ENCODE results near the gene GRID1. TPM values are rescaled to one million over a fixed set of nuclear protein-coding genes. Genes with fewer than 3 reads are reported as not detected.

The GRID1 gene
- polyA plus RNA-seq, 3 donors = 1.6 to 2.2 (median 1.7) TPM

DNA sequence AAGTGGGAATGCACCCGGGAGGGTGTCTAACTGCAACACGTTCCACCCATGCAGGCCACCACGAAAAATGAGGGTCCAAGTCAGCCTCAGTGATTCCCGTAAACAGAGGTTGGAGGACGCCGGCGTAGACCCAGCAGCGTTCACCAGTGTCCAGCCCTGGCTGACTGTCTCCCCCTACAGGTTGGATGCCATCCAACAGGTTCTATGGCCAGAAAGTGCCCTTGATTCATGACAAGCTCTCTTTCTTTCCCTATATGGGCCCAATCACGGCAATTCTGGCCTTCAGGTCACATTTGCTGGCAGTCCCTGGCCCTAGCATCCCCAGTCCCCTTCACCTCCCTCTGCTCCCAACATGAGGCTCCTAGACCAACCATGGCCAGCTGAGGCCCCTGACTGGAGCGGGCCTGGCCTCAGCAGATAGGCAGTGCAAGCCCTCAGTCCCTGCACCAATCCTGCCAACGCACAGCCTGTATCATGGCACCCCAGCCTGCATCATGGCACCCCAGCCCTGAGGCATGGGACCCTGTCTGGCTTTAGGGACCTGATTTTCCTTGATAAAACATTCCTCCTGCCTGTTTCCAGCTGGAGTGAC lies 227.4 kb downstream of the GRID1 start:
- DNase-seq = no peak

DNA sequence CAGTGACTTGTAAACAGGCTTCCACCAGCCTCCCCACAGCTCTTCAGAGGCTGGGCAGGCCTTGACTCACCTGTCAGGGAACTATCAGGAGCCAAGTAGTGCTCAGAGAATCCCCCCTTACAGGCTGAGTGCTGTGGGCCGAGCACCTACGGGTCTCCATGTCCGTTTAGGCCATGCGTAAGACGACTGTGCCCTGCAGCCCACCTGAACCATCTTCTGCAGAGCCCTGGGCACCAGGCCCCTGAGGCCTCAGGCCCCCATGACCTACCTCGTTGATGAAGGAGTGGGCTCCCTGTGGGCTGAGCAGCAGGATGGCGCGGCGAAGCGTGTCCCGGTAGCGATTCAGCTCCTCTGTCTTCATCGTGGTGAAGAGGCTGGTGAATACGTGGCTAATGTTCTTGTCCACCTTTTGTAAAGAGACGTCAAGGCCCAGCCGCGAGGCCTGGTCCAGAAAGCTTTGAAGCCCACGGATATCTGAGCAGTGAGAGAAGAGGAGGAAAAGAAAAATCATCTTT lies 228.0 kb downstream of the GRID1 start:
- DNase-seq = no peak

DNA sequence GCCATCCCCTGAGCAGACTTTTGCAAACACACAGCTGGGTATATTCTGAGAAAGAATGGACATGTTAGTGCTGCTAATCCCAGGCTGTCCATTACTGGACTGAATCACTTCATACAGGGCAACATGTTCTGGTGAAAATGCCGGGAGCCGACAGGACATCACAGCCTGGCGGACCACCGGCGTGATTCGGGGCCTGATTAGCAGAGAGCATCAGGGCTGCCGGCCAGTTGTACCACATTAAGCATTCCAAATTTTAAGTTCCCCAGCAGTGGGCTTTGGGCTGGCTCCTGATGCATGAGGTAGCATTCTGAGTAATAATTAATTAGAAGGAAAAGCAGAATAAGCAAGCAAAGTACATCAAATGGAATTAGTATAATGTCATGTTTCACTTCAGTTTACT lies 229.0 kb downstream of the GRID1 start:
- no peak for DNase-seq

DNA sequence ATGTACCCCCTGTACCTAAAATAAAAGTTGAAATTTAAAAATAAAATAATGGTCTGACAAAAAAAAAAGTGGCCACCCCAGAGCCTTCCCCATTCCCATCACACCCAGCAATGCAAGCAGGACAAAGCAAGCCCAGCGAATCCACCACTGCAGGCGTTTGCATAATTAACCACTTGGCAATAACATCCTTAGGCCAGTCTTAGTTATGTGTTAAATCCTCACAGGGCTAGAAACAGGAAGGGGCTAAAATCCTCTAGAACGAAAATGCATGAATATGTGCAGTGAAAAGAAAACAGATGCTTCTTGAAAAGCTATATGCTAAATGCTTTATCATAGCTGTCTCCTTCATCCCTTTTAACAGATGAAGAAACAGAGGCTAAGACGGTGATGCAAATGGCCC lies 229.7 kb downstream of the GRID1 start:
- no peak for DNase-seq

DNA sequence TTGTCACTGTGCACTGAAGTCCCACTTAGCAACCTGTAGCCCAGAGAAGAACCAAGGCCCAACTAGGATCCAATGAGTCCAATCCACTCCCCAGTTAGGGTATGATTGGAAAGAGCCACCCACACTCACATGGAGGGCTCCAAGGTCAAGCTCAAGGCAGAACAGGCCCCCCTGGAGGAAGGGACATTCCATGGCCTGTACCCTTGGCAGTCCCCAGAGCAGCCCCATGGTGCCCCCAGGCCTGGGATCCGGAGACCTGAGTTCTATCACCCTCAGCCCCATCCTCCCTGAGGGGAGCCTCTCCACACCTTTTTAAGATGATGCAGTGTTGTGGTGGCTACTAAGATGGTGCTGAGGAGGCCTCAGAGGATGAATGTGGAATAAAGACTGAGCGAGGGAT lies 231.4 kb downstream of the GRID1 start:
- no peak for DNase-seq

DNA sequence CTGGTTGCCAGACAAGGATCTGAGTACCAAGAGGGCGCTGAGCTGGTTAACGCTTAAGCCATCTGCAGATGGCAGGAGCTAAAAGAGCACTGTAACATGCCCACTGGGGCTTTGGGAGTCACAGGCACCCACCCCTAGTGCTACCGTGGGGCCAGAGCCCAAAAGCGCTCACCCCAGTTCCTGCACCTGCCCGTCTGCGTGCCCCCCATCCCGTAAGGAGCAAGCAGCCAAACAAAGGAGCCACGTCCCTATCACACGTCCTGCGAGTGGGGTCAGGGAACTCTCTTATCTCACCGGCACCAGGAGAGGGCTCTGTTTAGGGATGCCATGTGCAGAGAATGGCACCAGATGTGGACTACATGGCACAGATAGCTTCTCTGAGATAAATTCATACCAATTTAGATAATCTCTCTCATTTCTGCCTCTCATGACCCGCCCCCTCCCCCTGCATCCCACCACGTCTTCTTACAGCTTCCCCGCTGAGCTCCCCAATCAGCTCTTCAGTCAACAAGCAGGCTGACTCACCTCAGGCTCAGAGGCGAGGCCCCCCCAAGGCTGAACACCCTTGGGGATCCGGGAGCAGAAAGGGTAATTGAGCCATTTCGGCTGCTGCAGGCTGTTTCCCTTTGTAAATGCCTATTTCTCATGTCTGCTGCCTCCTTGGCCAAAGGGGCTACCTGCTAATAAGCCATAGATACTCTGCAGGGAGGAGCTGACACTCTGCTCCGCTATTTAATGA lies 235.7 kb downstream of the GRID1 start:
- no peak for DNase-seq

DNA sequence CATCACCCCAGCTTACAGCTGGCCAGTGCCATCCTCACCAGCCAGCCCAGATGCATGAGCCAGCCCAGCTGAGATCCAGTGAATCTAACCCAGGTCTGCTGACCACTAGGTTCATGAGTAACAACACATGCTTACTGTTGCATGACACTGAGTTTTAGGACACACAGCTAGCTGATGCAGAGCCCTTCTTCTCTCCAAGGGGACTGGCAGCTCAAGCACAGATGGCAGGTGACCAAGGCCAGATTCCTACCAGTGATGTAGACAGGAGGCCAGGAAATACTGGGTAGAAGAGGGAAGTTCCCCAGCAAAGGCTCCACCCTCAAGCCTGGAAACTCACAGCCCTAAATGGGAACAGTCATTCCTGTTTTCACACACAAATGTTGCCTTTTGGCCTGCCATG lies 236.6 kb downstream of the GRID1 start:
- DNase-seq = no peak

DNA sequence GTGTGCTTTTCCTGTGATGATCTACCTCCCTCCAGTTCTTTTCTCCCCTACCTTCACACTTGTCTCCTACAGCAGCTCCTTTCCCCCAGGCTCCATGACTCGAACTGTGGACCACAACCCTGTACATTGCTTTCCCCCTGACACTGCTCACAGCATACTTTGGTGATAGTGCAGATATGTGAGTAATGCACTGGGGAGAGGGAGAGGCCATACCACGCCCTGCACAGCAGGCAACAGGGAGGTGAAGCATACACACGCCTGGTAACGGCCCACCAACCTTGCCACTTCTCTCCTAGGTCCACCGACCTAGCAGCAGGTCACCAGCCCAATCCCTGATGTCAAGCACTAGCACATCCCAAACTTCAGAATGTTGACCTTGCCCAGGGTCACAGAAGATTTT lies 238.2 kb downstream of the GRID1 start:
- DNase-seq = no peak

DNA sequence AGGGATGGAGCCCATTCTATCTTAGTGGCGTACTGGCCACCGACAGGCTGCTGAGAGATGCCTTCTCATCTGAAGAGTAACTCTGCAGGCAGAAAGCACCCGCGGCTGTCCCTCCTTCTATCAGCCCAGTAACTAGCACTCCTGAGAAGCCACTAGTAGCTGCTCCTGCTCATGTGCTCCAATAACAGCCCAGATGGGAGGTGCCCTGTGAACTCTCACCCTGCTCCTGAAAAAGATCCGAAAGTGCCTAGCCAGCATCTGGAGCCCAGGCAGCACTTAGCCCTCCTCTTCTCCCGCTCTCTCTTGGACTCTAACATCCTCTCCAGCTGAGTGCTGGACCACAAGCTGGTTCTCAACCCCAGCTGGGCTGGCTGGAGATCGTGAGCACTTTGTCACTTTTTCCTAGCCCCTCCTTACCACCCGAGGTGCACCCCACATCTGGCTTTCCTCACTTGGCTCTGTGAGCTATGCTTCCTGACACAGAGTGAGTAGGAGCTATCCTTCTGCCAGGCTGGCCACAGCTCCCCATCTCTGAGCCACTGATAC lies 239.2 kb downstream of the GRID1 start:
- DNase-seq = no peak

DNA sequence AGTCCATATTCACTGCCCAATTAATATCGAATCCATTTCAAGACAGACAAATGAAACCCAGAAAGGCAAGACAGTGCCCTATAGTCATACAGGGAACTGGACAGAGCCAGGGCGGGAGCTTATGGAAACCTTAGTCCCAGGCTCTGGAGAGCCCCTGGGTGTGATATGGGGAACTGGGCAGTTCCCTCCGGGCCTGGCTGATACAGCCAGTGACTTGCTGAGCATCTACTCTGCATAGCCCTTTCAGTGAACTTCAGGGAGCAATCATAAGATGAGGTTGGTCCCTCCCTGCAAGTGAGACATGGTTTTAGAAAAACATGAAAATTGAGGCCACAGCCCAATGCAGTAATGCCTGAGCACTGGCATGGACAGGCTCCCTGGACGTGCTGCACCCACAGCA lies 241.9 kb downstream of the GRID1 start:
- DNase-seq = no peak

DNA sequence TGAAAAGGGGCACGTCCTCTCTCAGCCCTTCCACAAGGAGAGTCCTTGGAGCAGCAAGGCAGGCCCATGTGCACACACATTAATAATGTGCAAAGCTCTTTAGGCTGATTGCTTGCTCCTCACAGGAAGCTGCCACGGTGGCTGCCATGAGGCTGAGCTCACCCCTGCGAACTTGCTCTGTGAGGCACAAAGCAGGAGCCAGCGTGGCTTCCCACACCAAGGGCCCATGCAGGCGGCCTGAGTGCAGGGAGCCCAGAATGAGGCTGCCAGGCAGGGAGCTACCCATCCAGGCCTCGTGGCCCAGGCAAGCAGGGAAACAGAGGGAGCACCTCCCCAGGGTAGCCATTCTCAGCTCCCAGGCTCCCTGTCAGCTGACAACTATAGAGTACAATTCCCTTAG lies 242.9 kb downstream of the GRID1 start:
- no peak for DNase-seq

DNA sequence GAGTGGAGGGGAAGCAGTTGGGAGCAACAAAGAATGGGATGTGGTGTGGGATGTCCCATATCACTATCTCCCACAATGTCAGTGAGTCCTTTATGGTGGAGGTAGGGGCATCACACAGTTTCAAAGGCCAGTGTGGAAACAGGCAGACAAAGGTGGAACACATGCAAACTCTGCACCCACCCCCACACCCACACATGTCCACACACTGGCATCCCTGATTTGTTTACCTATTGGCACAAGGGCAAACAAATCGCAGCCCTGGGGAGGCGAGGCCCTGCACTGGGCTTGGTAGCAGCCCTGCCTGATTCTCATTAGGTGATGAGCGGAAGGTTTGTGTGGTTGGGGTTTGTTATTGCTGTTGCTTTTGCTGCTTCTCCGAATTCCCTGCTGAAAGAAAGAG lies 243.3 kb downstream of the GRID1 start:
- DNase-seq = no peak

DNA sequence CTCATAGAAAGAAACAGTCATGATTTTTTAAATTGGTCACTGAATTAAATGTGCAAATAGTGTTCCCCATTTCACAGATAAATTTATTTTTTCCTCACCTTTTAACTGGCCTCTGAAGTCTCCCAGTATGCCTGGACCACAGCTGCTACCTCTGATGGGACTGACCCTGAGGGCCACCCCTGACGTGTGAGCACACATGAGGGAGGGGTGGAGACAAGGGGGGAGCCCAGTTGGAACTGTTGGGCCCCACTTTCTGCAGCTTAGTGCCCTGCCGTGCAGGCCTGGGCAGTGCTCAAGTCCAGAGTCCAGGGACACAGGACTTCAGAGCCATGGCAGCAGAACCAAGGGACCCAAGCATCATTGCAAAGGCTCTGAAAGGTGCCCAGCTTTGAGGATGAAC lies 243.9 kb downstream of the GRID1 start:
- DNase-seq = no peak

DNA sequence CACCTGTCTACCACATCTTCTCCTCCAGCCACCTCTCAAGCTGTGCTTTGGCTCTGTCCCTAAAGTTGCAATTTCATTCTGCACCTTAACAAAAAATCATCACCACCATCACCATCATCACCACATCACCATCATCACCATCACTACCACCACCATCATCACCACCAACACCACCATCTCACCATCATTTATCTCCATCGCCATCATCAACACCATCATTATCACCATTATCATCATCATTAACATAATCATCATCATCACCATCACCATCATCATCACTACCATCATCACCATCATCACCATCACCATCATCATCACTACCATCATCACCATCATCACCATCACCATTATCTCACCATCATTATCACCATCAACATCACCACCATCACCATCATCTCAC lies 245.4 kb downstream of the GRID1 start:
- DNase-seq = no peak

DNA sequence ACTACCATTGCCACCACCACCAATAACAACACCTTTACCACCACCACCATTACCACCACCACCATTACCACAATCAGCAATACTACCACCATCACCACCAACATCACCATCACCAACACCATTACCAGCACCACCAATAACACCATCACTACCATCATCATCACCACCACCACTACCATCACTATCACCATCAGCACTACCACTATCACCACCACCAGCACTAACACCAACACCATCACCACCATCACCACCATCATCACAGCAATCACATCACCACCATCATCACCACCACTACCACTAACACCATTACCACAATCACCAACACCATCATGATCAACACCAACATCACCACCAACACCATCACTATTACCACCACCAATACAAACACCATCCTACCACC lies 249.5 kb downstream of the GRID1 start:
- no peak for DNase-seq

DNA sequence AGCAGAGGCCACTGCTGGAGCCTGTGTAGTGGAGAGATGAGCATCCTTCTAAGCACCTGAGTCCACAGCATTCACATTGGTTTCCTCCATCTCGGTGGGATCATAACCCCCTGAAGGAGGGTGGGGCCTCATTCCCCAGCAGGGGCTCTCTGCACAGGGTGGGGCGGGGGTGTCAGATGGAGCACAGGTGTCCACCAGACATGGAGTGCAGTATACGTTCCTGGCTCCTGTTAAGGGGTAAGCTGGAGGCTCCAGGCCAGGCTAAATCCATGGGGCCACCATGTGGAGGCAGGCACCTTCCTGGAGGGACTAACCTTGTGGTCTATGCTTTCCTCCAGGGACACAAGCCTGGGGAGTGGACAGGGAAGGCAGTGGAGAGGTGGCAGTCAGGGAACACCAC lies 252.6 kb downstream of the GRID1 start:
- DNase-seq = no peak

DNA sequence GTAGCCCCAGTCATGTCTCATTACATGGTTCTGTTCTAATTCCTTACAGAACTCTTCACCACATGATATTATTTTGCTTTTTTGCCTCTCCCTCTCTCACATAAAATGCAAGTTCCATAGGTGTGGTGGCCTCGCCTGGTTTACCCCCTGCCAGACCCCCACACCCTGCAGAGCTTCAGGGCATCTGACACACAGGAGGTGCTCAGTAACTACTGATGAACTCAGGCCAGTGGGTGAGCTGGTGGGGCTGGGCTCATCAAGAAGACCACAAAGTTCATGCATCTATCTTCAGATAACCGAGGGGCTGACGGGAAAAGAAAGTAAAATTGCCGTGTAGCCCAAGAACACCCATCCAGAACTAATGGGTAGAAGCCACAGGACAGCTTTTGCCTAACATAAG lies 253.1 kb downstream of the GRID1 start:
- DNase-seq = no peak

DNA sequence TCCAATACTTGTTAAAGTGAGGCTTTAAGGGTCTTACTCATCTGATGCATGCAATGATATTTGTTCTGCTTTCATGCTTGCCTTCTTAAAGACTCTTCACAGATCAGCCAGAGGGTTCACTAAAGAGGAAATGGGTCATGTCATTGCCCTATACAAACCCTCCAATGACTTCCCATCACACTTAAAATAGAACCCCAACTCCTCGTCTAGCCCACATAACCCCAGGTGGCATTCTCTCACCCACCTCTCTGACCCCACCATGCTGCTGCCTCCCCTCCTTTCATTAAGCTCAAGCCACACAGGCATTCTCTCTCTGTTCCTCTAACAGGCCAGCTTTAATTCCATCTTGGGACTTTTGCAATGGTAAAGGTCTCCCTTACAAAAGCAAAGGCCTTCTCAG lies 253.6 kb downstream of the GRID1 start:
- no peak for DNase-seq

DNA sequence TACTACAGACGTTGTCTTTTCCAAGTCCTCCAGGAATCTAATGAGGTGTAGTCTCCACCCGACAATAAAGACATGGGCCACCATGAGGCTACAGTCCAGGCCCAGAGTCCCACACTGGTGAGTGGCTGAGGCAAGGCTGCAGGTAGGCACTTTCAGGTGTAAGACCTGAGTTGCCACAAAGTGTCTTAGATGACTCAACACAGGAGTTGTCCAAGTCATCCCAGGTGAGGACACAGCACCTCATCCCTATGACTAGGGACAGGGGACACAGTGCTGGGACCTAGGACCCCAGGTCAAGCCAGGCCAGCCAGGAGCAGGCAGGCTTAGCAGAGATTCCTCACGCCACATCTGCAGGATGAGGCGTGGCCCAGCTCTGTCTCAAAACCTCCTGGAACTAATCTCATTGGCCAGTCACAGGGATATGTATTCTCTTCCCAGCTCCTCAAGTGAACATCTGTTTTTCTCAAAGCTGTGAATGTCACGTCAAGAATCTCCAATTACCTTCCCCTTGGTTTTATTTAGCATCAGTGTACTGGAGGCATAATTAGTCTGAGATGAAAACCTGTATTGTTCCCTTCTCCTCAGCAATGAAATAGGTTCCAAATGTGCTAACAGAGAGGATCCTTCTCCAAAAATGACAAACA lies 254.6 kb downstream of the GRID1 start:
- no peak for DNase-seq

DNA sequence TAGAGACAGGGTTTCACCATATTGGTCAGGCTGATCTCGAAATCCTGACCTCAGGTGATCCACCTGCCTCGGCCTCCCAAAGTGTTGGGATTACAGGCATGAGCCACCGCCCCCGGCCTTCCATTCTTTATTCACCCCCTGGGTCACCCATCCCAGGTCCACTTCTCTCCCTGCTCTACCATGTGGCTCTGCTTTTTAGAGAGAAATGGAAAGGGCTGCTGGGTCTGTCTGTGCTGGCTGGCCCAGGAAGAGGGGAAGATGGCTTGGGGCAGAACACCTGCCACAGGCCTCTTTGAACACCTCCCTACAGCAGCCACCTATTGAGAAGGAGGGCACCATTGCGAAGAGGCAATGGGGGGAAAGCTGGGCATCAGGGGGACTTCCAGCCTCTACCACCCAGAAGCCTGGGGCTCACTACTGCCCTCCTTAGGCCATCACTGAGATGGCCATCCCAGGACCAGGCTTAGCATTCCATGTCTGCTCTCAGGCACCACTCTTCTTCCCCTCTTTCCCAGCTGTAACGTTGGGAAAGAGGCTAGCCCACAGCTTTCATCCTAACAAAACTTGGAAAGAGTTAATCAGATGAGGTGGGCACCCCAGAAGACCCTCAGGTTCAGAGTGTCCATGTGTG lies 256.3 kb downstream of the GRID1 start:
- DNase-seq = no peak

DNA sequence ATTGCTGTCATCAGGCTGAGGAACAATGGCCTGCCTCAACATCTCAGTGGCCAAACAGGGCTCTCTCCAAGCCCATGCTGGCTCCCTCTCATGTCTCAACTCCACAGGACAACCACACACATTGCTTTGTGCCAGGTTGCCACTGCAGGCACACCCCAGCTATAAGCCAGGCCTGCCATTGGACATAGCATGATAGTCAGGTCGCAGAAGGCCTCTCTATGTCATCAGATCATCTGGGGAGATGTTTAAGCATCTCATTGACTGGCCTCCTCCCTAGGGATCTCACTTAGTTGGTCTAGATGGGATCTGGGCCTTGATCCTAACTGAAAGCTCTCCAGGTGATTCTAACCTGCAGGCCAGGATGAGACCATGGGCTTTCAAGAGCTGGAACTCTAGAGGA lies 257.2 kb downstream of the GRID1 start:
- DNase-seq = no peak

DNA sequence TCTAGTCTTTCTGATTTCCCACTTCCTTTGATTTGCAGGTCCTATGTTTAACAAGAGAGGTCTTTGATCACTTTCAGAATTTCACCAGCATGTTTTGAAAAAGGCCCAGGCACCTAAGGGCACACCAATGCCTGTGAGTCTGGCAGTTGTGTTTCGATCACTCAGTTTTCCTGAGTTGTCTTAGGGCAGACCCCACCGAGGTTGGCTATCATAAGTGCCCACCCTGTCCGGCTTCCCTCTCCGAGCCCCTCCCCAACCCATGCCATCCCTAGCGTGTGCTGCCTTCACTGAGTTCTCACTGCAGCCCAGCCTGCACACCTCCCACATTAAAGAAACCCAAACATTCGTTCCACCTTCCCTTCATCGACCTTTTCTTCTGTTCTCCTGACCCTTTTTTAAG lies 257.9 kb downstream of the GRID1 start:
- no peak for DNase-seq

All from renal pelvis (tissue), 4 donors.